HG02763 (cell line): ENCODE results near the gene TRERF1.

Source experiments
- ATAC-seq: cut with Tn5 transposase; IDR thresholded peaks from one replicate; pipeline ENCODE4 v1.9.1; 2021; ENCODE audit warnings: mild to moderate bottlenecking, moderate library complexity; ENCODE audit not compliant: unreplicated experiment

Gene TRERF1

DNA sequence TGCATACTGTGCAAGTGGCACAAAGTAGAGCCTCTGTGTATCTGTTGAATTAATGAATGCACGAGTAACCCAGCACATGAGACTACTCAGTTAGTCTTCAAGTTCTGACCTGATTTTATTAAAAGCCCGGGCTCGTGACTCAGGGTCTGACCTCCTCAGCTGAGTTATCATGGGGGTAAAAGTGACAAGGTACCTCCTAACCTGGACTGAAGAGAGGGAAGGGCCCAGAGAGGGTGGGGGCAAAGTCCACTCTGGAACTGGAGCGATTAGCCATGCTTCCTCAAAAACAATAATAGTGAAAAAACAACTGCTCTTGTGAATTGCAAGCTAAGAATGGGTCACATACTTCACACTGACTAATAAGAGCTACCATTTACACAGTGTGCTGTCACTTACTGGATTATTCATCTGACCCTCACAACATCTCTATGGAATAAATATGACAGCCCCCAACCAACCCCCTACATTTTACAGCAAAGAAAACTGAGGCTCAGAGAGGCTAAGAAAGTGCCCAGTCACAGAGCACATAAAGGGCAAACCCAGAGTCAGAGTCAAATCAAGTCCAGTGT is 26.7 kb downstream of the TRERF1 start:
- no peak for ATAC-seq

DNA sequence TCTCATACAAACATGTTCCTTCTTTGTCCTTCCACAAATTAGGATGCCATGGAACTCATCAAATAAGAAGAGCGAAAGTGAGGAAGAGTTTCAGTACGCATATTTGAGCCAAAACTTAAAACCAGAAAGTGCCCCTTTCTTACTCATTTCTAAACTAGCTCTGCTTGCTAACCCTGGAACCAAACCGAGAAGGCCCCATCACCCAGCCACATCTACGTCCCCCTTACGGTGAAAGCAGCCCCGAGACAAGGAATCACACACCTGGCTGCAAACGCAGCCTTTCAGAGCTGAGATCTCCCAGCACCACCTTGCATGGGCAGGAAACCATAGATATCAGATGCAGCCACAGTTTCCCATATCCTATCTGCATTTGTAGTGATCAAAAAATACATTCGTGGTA is 28.5 kb downstream of the TRERF1 start:
- ATAC-seq = no peak

DNA sequence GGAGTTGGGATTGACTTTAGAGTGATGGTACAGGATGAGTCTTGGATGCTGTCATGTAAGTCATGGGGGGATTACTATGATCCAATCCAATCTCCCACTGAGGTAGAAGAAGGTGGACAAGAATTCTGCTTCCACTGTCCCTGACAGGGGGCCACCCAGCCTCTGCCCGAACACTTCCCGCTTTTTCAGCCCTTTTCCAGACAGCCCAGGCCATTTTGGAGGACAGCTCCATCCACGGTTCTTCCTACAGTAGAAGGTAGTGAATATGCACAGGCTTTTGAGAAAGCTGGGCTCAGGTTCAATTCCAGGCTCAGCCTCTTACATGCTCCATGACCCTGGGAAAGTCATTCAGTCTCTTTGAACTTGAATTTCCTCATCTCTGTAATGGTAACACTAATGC is 31.0 kb downstream of the TRERF1 start:
- ATAC-seq = no peak

DNA sequence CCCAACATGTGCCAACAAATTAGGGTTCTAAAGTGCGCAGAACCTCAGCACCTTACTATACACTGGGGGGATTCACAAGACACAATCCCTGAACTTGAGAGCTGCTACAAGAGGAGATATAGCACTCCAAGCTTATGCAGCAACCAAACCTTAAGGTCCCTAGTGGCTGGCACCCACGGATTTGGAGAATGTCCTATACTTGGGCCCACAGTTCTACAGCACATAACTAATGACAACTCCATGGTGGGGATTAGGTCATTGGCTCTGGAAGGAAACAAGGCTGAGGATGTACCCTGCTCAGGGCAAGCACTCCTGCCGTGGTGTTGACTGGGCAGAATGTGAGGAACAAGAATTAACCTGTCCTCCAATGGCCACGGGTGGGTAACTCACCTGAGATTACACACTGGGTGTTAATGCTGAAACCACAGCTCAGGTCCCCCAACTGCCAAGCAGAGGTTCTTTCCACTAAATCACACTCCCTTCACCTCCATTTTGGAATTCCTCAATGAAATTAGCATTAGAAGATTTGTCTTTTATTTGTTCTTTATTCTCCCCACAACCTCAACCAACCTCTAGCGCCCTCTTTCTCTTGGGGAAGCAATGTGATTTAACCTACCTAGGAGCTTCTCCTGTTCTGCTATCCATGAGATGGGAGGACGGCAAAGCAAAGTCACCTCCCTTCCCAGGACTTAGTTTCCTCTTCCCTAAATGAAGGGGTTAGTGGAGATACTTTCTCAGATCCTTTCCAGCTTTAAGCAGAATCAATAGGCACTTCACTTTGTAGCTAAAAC is 32.0 kb downstream of the TRERF1 start:
- no peak for ATAC-seq

DNA sequence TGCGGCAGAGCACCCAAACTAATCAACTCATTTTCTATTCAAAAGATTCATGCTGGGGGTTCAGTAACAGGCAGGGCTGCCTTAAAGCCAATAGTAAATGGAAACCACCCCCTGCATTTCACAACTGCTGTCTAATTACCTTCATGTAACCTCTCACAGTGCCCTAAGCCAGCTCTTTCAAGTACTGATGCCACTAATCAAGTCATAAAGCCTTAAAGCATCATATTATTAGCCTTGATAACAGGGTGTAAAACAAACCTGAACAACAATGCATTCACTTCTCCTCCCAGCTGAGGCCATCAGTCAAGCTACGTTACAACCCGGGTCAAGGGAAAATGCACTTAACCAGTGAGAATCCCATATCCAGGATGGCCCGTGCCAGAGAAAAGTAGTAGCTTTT is 33.0 kb downstream of the TRERF1 start:
- ATAC-seq = no peak

DNA sequence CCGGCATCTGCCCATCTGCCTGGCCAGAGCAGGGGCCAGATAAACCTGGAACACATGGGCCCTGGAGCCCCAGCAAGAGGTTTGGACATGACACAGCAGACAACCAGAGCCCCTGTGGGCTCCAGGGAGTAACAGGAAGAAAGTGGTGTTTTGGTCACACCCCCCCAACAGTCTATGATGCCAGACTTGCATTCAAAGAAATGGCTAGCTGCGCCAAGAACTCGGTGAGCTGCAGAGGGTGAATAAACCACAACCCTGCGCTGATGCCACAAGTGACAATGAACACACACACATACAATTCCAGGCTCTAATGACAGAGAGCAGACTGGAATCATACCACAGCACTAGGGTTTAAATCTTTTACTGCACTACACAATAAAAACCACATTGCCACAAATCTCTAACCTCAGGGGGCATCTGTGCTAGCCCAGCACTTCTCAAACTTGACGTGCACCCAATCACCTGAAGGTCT is 34.0 kb downstream of the TRERF1 start:
- ATAC-seq = no peak

DNA sequence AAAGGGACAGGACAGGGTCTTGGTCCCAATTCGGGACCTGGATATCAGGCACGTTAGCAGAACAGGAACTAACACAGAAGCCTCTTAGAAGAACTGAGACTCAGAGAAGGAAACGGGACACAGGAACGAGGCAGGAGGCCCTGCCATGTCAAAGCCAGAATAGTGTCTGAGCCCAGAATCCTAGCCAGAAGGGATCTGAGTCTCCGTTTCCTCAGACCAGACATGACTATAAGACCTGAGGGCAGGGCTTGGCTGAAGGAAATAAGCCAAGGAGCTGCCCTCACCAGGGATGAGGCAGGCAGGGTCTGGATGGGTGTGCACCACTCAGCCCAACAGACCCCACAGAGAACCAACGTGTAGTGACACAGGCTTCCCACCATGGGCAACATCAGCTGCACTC is 40.3 kb downstream of the TRERF1 start:
- no peak for ATAC-seq

DNA sequence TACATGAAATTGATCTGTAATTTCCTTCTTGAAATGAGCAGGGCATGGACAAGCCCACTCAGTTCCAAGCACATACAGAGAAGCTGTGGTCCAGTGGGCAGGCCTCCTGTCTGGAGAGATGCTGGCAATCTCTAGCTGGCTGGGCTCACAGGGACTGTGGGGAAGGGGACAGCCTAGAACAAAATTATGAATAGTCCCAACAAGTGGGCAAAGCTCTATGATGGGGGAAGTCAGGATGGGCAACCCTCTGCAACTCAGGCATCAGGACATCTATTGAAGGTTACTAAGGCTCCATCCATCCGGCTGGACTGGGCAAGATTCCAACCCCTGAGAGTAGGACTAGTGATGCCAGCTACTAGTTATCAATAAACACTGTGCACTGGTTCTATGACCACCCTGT is 40.9 kb downstream of the TRERF1 start:
- no peak for ATAC-seq

DNA sequence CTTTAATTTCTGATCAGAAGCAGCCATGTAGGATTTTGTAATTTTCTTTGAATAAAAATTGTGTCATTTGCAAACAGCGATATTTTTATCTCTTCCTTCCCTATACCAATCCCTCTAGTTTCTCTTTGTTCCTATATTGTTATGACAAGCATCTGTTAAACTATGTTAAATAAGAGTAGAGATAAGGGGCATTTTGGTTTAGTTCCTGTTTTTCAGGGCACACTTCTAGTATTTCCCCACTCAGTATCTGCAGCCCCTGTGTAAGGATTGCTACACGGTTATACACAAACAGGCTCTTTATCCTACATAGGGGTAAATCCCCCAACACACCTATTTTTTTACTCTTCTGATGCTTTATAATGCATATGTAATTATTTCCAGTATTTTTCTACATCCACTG is 42.1 kb downstream of the TRERF1 start:
- no peak for ATAC-seq

DNA sequence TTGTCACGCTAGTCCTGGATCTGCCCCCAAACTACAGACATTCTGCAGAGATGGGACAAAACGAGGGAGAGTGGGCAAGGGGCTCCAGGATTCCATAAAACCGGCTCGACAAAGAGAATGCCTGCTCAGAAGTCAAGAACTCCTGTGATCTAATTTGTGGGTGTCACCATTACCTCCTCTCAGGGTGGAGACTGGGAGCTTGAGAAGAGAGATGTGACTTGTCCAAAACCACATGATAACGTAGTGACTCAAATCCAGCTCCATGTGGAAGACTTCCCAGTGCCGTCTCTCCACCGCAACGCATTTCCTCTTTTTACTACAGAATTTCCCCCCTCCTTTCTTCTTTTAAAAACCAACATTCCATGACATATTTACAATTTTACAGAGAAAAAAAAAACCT is 44.3 kb downstream of the TRERF1 start:
- no peak for ATAC-seq

DNA sequence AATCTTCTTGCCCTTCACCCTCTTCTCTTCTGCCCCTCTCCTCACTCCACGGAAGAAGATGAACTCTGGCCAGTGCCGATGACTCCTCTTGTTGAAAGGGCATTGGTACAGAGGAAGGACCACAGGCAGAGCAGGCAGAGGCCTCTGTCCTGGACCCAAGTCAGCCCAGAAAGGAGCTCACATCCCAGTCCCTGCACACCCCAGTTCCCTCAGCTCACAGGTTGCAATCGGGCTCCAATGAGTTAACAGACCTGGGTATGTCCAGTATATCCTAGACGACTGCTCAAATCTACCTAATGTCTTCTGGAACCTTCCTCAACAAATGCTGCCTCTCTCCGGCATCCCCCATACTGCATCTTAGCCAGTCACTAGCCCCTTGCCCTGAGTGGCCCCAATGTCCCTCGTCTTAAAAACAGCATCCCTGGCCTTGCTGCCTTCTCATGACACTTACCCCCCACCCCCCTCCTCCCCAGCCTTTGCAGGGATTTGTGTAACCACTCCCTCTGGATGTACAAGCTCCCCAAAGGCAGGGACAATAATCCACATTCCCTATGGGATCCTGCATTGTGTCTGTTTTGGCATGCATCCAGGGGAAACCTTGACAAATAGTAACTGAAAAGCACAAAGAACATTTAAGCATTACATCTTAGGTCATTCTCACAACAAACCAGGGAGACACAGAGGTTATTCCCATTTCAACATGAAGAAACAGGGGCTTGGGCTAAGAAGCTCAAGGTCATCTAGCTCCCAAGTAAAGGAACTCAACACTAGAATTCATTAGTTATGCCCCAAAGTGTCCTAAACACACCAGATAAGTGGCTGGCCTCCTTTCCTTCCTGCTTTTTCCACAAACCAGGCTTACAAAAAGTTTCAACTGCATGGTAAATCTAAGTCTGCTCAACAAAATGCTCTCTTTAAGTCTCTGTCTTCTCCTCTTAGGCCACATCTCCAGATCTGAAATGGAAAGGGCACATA is 45.1 kb downstream of the TRERF1 start:
- ATAC-seq = no peak

DNA sequence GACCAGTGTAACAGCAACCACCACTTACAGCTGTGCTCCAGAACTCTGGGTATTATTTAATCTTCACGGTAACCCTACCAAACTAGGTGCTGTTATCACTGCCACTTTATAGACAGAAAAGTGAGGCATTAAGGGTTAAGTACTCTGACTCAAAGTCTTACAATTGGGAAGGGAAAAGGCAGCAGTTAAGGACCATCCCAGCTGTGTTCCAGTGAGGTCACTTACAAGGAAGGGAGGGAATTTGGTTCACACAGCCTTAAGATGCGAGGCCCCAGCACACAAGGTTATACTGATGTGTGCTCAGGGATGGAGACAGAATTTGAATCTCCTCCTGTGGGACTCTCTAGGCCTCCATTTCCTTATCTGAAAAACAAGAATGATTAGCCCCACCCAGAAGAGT is 46.7 kb downstream of the TRERF1 start:
- no peak for ATAC-seq

DNA sequence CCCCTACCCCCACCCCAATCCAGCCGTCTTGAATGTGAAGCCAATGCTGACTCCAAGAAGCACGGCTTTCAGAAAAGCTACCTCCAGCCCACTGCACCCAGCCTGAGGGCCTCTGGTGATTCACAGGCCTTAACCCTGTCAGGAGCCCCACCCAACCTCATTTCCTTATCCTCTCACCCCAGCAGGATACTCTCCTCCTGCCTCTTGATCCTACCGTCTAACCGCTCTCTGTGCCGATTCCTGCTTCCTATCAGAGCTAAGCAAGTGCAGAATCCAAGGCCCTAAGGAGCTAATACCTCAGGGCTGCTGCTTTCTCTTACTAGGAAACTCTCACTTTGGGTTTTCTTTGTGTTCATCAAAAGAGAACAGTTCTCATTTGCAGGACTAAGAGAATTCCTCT is 47.2 kb downstream of the TRERF1 start:
- ATAC-seq = no peak

DNA sequence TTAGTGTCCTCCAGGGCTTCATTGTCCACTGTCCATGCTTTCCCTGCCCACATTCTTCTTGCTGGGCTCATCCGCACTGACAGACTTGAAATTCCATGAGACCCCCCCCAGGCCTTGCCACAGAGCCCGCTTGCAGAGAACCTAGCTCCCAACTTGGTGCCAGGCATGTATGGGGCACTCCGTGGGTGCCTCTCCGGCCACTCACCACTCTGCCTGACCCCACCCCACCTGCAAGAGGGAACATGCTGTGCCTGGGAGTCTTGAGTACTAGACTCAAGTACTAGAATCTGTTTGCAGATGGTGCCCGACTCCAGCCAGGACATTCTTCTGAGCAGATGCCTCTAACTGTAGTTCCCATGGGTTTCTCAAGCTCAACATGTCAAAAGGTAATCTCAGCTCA is 47.9 kb downstream of the TRERF1 start:
- no peak for ATAC-seq

DNA sequence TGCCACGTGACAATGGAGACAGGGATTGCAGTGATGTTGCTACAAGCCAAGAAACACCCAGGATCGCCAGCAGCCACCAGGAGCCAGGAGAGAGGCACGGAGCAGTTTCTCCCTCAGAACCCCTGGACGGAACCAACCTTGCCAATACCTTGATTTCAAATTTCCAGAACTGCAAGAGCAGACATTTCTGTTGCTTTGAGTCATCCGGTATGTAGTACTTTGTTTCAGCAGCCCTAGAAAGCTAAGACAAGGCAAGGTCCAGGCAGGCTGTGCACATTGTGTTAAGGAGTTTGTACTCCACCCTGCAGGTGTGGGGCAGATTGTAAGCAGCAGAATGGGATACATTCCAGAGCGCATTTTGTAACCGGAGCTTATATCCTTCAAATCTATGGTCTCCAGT is 48.3 kb downstream of the TRERF1 start:
- ATAC-seq = no peak

DNA sequence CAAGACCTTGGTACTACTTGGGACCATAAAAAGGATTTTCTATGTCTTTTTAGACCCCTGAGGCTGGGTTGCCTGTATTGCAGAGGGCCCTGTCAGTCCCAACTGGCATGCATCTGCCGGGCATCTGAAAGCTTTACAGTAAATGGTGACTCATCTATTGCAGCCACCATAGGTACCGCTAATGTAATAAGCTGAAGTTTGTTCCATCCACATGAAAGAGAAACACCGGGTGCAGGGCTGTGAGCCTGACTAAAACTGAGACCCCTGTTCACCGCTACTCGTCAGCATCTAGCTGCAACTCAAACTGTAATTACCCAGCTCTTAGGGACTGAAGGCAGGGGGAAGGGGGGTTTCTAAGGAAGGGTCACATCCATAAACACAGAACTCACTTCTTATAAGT is 49.5 kb downstream of the TRERF1 start:
- ATAC-seq = peak; percentile 67

DNA sequence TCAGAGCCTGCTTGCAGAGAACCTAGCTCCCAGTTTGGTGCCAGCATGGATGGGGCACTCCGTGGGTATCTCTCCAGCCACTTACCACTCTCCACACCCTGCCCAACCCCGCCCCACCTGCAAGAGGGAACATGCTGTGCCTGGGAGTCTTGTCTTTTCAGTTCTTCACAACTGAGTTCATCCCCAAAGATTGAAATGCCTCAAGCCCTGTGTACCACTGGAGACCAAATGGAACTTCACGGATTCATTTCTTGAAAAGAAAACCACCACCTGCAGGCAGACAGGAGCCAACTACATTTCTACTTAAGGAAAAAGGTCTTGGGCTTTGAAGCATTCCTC is 50.1 kb downstream of the TRERF1 start:
- no peak for ATAC-seq

DNA sequence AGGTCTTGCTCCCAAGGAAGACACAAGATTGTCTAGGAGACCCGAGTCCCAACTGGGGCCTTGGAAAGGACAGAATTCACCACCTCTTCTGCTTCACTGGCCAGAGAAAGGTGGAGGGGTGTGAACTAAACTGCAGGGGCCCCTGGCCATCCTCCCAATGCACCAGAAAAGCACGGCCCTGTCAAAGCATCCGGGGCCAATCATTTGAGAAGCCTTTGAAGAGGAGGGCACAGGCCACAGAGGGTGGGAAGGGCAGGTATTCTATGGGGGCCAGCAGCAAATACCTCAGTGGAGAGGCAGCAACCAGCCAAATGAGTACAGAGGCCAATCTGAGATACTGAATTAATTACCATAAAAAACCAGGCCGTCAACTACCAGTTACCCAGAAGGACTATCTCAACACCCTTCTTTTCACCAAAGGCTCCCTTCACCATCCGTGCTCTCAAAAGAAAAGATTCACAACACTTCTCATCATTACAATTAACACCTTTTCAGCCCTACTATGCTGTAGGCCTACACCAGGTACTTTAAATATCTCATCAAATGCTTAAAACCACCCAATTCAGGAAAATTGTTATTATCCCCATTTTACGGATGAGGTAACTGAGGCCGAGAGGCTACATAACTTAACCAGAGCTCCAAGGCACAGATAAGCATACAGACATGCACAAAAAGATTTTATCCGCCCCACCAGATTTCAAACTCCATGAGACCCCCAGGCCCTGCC is 50.7 kb downstream of the TRERF1 start:
- no peak for ATAC-seq

DNA sequence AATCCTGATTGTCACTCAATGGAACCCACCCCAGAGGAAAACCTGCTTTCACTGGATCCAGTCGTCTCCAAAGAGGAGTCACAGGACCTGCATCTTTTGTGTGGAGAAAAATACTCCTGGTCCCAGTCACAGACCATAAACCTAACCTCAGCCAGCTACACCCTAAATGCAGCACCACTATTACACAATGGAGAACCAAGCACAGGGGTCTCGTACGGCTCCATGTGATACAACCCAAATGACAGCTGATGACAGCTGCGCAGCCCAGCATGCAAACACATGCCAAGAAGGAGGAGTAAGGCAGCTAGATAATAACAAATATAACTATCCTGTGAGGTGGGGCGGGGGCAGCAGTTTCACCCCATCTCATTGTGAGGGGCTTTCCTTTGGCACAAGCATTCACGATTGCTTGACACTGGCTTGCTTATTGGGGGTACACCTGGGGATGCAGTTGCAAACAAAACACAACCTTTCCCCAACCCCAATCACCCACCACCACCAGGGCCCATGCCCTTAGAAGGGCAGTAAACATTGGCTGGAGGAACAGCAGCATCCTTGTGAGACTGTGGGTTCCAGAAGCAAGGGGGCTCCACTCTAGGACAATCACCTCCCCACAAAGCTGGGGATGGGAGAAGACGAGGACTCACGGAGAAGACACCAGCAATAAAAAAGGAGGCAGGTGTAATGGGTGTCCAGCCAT is 51.5 kb downstream of the TRERF1 start:
- no peak for ATAC-seq

DNA sequence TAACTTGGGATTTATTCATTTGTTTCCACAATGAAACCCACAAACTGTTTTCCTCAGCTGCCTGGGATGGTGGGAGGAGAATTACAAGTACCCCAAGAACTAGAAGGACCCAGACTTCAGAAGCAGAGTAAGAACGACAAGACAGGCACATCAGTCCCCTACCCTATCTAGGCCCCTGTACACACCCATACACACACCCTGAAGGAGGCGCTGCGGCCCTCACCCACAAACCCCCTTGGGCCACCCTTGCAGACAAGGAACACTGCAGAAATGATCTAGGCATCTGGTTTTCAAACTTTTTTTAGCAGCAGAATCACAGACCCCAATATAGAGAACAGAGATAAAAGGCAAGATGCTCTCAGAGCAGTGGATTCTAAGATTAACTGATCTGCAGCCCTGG is 55.0 kb downstream of the TRERF1 start:
- no peak for ATAC-seq
